H1 (cell line): ENCODE measurements around the gene CBL. TPM values are rescaled to one million over a fixed set of nuclear protein-coding genes. Genes with fewer than 3 reads are reported as not detected.
A peak's percentile ranks its signal among the peaks of the same experiment; 100 is the strongest.

Source experiments
- BACH1 ChIP-seq: IDR thresholded peaks from 2 replicates; pipeline ENCODE4 v1.6.1; 2012; ENCODE audit warnings: low read length, improper control_type of control experiment
- BCL11A ChIP-seq, 2 experiments: IDR thresholded peaks; one replicate each; pipeline ENCODE4 v1.6.1; 2011; ENCODE audit warnings: low read depth in 2 of 2, low read length in 2 of 2, mild to moderate bottlenecking in 2 of 2
- BRCA1 ChIP-seq: IDR thresholded peaks from 2 replicates; pipeline ENCODE4 v1.6.1; 2012; ENCODE audit warnings: low read depth, low read length, improper control_type of control experiment
- CBX5 ChIP-seq: fragments of 300-800, 300-1000 bp; sonication (generic); IDR thresholded peaks from 2 replicates; pipeline ENCODE4 v1.7.1; 2016; ENCODE audit warnings: antibody characterized with exemption, low read length, low read depth
- CTBP2 ChIP-seq: IDR thresholded peaks from 2 replicates; pipeline ENCODE4 v1.7.0; 2011; ENCODE audit warnings: borderline replicate concordance, mild to moderate bottlenecking, moderate library complexity, mixed read lengths, low read length; ENCODE audit not compliant: insufficient read depth, insufficient read length
- EP300 ChIP-seq, 2 experiments: IDR thresholded peaks; 1 replicate in 1 of 2; 2 replicates in 1 of 2; pipeline ENCODE4 v1.6.1; 2011 to 2012; ENCODE audit warnings: low read depth in 2 of 2, low read length in 2 of 2, mild to moderate bottlenecking in 2 of 2, borderline replicate concordance in 1 of 2, inconsistent platforms in 1 of 2, moderate library complexity in 1 of 2
- HDAC2 ChIP-seq, 2 experiments: fragments of 300-600 bp in 1 of 2; sonication (generic) in 1 of 2; IDR thresholded peaks; 2 replicates each; pipeline ENCODE4 v1.6.1; 2011 to 2012; ENCODE audit warnings: low read depth in 2 of 2, low read length in 2 of 2, mild to moderate bottlenecking in 2 of 2, moderate library complexity in 2 of 2, borderline replicate concordance in 1 of 2, inconsistent platforms in 1 of 2
- HDAC6 ChIP-seq: IDR thresholded peaks from one replicate; pipeline ENCODE4 v1.7.1; 2012; ENCODE audit warnings: low read depth, mild to moderate bottlenecking, inconsistent platforms, low read length, moderate library complexity
- KDM1A ChIP-seq: fragments of 200-600, 300-600 bp; sonication (generic); IDR thresholded peaks from 2 replicates; pipeline ENCODE4 v1.7.1; 2016; ENCODE audit warnings: mild to moderate bottlenecking, low read length, borderline replicate concordance
- PHF8 ChIP-seq: fragments of 200-600 bp; sonication (generic); conservative IDR thresholded peaks from 2 replicates; pipeline ENCODE4 v1.7.1; 2012; ENCODE audit warnings: low read depth, mild to moderate bottlenecking, inconsistent platforms, low read length, moderate library complexity
- POLR2A ChIP-seq, 2 experiments: IDR thresholded peaks; 1 replicate in 1 of 2; 2 replicates in 1 of 2; pipeline ENCODE4 v1.6.1; 2011; ENCODE audit warnings: low read depth in 2 of 2, low read length in 2 of 2, mild to moderate bottlenecking in 2 of 2; ENCODE audit errors: control extremely low read depth in 1 of 2
- SP1 ChIP-seq: IDR thresholded peaks from 2 replicates; pipeline ENCODE4 v1.6.1; 2011; ENCODE audit warnings: low read depth, low read length
- SP2 ChIP-seq: IDR thresholded peaks from 2 replicates; pipeline ENCODE4 v1.6.1; 2012; ENCODE audit warnings: mild to moderate bottlenecking, low read length, inconsistent platforms
- SRF ChIP-seq: IDR thresholded peaks from 2 replicates; pipeline ENCODE4 v1.6.1; 2011; ENCODE audit warnings: mild to moderate bottlenecking, low read depth, low read length, moderate library complexity
- TAF1 ChIP-seq: IDR thresholded peaks from 2 replicates; pipeline ENCODE4 v1.6.1; 2011; ENCODE audit warnings: mild to moderate bottlenecking, low read depth, low read length
- TAF7 ChIP-seq: optimal IDR thresholded peaks from 2 replicates; pipeline ENCODE3; 2011; ENCODE audit warnings: low read depth, mild to moderate bottlenecking, inconsistent platforms, low read length, moderate library complexity, borderline replicate concordance
- polyA plus RNA-seq, 7 experiments: library from polyadenylated mRNA; depleted of rRNA in 3 of 7; stranded (reverse) in 5 of 7; unstranded in 2 of 7; fragments of >200 nt in 5 of 7; fragments of 200-250 nt in 2 of 7; gene quantifications; 1 replicate in 5 of 7; 2 replicates in 1 of 7; 4 replicates in 1 of 7; pipeline versions ENCODE4 v1.2.1 to v1.2.3, GENCODE V29; 2011 to 2013; ENCODE audit warnings: missing spikeins in 2 of 7, mixed read lengths in 2 of 7
- total RNA-seq: library from RNA; stranded (reverse); fragmentation: NEBNext Ultra II Directional; extraction: Animal tissue kit (Norgen Biotek cat#: 25700); gene quantifications from 2 replicates; pipeline ENCODE4 v1.2.1, GENCODE V29; 2021
- TF ChIP-seq, protein P1 (sequence below), 3 experiments: IDR thresholded peaks; 1 replicate in 2 of 3; 2 replicates in 1 of 3; pipeline versions ENCODE4 v1.5.1 to v1.6.1; 2011; ENCODE audit warnings: low read length in 3 of 3, mild to moderate bottlenecking in 3 of 3, inconsistent platforms in 2 of 3, low read depth in 1 of 3, moderate library complexity in 1 of 3; ENCODE audit not compliant: insufficient read depth in 1 of 3; ENCODE audit errors: control extremely low read depth in 1 of 3
- TF ChIP-seq, protein P2 (sequence below): IDR thresholded peaks from 2 replicates; pipeline ENCODE4 v1.6.1; 2011; ENCODE audit warnings: low read length, improper control_type of control experiment
- TF ChIP-seq, protein P3 (sequence below): IDR thresholded peaks from 2 replicates; pipeline ENCODE4 v1.6.1; 2012; ENCODE audit warnings: inconsistent platforms

CBL gene
- total and polyA plus RNA-seq, 2 of the 8 experiments (the other 6 are each of a cell fraction or from before 2014, with no cell fraction given) = 23.1 to 57.8 TPM

DNA sequence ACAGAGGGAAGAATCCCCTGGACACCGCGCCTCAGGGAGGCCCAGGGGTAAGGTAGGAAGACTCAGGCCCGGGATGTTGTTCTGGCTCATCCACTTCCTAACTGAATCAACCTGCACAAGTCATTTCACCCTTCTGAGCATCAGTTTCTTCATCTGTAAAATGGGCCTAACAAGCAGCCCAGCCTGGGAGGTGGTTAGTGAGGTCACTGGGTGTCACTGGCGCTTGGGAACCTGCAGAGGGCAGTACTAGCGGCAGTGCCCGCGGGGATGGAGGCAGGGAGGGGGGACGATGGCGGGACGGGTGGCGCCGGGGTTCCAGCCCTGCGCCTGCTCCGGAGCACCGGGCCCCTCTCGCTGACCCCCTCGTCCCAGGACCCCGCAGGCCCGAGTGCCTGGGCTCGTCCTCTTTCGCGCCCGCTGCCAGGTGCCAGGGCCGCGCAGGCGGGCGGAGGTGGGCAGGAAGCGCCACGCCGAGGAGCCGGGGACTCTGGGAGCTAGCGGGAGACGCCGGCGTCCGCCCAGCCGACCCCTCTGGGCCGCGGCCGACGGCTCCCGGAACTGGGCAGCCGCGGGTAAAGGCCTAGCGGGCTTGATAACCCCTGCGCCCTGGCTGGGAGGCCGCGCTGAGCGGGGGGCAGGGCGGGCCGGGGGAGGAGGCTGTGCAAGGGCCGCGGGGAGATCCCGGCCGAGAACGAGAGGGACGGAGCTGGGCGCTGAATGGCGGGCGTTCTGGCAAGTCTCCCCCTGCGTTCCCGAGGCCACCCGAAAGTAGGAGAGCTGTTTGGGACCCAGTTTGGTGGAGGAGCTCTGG lies 37.5 kb upstream of the CBL start, which contains the start of gene NLRX1 (continued):
- TF ChIP-seq TAF7 (peak; percentile 76), BACH1 (no peak), HDAC2 (IDR thresholded peaks at IDR 0.05; ENCODE audit: borderline replicate concordance in 1 of 2, low read depth in 2 of 2, low read length in 2 of 2) (peak; percentile 39 to 100; a peak in 2 of 4 replicates), BRCA1 (no peak), POLR2A (IDR thresholded peaks at IDR 0.05; ENCODE audit: control extremely low read depth in 1 of 2, low read depth in 2 of 2, low read length in 2 of 2) (peak in 1 of 2 experiments; percentile 69; a peak in 2 of 3 replicates), PHF8 (peak; percentile 91), EP300 (IDR thresholded peaks at IDR 0.05; ENCODE audit: borderline replicate concordance in 1 of 2, low read depth in 2 of 2, low read length in 2 of 2) (peak in 1 of 2 experiments; percentile 56; a peak in 1 of 3 replicates), SRF (no peak), CTBP2 (no peak), TAF1 (peak; percentile 84), SP1 (no peak), BCL11A (IDR thresholded peaks at IDR 0.05; ENCODE audit: low read depth in 2 of 2, low read length in 2 of 2) (no peak), KDM1A (peak; percentile 100), SP2 (no peak), CBX5 (no peak), HDAC6 (no peak)
- TF ChIP-seq, protein P1, sequence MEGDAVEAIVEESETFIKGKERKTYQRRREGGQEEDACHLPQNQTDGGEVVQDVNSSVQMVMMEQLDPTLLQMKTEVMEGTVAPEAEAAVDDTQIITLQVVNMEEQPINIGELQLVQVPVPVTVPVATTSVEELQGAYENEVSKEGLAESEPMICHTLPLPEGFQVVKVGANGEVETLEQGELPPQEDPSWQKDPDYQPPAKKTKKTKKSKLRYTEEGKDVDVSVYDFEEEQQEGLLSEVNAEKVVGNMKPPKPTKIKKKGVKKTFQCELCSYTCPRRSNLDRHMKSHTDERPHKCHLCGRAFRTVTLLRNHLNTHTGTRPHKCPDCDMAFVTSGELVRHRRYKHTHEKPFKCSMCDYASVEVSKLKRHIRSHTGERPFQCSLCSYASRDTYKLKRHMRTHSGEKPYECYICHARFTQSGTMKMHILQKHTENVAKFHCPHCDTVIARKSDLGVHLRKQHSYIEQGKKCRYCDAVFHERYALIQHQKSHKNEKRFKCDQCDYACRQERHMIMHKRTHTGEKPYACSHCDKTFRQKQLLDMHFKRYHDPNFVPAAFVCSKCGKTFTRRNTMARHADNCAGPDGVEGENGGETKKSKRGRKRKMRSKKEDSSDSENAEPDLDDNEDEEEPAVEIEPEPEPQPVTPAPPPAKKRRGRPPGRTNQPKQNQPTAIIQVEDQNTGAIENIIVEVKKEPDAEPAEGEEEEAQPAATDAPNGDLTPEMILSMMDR (IDR thresholded peaks at IDR 0.05; ENCODE audit: control extremely low read depth in 1 of 3, insufficient read depth in 1 of 3, low read depth in 1 of 3, low read length in 3 of 3) = peak; percentile 82 to 94 (median 90)
- TF ChIP-seq, protein P2, sequence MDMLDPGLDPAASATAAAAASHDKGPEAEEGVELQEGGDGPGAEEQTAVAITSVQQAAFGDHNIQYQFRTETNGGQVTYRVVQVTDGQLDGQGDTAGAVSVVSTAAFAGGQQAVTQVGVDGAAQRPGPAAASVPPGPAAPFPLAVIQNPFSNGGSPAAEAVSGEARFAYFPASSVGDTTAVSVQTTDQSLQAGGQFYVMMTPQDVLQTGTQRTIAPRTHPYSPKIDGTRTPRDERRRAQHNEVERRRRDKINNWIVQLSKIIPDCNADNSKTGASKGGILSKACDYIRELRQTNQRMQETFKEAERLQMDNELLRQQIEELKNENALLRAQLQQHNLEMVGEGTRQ = no peak
- TF ChIP-seq, protein P3, sequence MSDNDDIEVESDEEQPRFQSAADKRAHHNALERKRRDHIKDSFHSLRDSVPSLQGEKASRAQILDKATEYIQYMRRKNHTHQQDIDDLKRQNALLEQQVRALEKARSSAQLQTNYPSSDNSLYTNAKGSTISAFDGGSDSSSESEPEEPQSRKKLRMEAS = peak; percentile 11; the same call in 1 of the 2 replicates
